HT1080 (cell line): Measurements from ENCODE around the gene PHLDA3. TPM values are rescaled to one million over a fixed set of nuclear protein-coding genes. Genes with fewer than 3 reads are reported as not detected.
A peak's percentile ranks its signal among the peaks of the same experiment; 100 is the strongest.
"Not testable (repeated sequence)": the region's sequence is repeated elsewhere in the genome, so short reads cannot be mapped to it uniquely, and the experiment has no call there.

ENCODE experiments used
- DNase-seq: peaks from one replicate; pipeline ENCODE4 v3.0.0-alpha.2; 2015; ENCODE audit warnings: low read depth
- total RNA-seq: library from RNA; depleted of rRNA; stranded (reverse); fragments of >200 nt; shearing (Covaris generic); gene quantifications from 2 replicates; pipeline ENCODE4 v1.2.3, GENCODE V29; 2014

The PHLDA3 gene
- total RNA-seq, 1 experiment from 2014 or later = 111 TPM

DNA sequence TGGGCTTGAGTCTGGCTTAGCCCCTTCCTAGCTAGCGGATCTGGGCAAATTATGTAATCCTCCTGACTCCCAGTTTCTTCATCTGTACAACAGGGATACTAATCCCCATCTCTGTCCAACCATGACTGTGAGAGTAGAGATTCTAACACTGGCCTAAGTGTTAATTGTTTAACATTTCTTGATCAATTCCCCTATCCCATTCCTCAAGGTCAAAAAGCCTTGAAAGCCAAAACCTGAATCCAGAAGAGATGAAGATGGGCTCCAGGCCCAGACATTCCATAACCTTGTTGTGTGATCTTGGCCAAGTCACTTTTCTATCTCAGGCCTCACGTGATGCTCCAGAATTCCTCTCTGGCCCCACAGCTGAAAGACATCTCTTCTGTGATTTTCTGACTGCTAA is 18.8 kb upstream of the PHLDA3 start:
- DNase-seq = no peak

DNA sequence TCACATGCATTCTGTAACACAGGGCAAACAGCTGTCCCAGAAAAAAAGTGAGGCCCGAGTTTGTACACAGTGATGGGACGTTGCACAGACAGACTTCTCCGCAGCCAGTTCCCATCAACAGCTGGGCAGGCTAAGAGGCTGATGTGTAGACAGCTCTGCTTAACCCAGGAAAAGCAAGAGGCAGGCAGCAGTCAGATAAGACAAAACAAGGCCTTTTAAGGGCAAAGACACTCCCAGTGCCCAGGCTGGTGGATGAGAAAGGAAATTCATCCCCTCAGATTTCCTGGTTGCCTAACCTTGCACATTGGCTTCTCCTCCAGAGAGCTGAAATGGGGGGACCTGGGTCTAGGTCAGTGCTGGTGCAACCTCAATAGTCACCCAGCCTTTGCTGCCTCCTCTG is 17.2 kb upstream of the PHLDA3 start:
- DNase-seq = no peak

DNA sequence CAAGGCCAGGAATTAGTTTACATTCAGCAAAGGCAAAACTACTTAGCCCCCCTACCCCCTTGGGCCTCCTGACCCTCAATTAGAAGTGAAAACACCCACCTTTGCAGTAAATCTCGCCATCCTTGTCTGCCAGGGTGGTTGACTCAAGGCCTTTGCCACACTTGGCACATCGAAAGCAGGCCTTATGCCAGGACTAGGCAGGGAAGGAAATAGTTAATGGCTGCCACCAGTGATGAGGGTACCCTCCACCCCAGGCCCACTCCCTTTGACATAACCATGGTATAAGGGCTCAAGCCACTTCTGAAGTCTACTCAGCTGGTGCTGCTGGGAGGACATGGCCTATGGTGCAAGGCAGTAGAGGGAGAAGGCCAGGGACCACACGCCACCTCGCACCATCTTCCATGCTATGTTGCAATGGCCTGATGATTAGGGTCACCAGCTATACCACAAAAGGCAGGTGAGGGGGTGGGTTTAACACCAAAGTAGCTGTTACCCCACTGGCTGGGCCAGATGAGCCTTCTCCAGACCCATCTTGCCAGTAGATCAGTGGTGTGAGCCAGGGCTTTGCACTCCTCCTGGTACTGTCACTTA is 16.3 kb upstream of the PHLDA3 start:
- no peak for DNase-seq

DNA sequence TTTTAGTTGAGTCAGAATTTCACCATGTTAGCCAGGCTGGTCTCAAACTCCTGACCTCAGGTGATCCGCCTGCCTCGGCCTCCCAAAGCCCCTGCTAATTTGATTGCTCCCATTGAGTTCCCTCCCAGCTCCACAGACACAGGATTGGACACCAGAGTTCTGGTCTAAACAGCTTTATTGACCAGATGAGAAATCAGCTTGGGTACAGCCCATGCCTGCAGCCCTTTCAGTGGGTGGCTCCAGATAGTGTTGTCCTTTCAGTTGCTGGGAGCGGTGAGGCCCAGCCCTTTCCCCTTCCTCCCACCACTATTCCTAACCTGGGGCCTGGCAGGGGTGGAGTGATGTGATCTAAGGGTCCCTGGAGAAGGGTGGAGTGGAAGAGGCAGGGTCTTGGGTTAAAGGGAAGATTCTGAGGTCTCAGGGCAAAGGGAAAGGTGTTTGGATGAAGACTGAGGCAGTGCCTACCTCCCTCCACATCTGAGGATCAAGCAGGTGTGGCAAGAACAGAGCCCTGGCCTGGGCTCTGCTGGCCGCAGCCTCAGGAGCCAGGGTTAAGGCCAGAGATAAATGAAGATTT is 14.5 kb upstream of the PHLDA3 start:
- no peak for DNase-seq

DNA sequence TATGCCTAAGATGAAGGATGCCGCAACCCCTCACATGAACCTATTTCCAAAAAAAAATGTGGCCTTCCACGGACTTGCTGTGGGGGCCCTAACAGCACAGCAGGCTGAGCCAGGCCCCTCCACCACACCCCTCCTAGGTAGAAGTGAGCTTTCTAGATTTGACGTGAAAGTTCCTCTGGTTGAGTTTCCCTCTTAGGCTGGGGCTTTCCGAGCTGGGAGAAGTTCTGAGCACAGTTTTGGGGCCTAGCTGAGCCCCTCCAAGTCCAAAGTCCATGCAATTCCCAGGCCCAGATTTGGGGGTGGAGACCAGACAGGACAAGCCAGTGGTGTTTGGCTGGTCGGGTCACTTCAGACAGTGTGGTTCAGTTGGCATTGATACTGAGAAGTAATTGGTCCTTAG is 13.8 kb upstream of the PHLDA3 start:
- no peak for DNase-seq

DNA sequence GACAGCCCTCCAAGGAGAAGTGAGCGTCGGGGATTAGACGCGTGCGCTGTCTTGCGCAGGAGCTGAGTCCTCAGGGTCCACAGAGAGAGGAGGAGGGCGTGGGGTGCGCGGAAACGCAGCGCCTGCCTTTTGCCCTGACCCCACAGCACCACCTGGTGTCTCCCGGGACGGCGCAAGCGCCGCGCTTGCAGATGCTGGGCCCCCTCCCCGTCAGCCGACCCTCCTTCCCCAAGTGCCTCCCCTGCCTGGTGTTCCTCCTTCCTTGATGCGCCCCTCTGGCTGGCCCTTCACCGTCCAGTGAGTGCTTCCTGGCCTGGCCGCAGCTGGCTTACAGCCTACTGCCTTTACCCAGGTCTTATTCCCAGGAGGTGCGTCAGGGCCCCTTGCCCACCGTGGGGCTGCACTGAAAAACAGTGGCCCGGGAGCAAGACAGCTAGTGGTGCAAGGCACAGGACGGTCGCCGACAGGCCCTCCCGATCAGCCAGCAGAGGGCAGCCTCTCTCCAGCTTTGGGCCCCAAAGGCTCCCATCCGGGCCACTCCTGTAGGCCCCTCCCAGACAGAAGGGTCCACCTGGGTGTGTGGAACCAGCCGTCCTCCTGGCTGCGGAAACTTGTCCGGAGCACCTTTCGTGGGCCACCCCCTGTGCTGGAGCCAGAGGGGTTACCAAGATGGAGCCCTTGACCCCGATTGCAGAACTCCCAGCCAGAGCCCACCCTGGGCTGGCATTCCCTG is 12.9 kb upstream of the PHLDA3 start:
- DNase-seq = peak; percentile 79

DNA sequence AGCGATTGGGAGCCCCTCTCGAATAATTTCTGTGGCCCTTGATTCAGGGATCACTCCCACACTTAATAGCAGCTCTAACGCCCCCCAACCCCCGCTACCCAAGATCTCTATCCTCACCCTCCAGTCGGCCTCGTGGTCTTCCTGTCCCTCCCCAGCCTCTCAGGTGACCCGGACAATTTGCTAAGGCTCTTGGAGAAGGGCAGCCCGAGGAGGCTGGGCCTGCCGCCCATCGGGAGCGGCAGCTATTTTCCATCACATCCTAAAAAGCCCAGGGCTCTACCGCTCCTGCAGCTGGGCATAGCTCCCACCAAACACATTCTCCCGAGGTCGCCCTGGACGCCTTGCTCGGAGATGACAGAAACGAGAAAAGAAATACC is 12.0 kb upstream of the PHLDA3 start:
- no peak for DNase-seq

DNA sequence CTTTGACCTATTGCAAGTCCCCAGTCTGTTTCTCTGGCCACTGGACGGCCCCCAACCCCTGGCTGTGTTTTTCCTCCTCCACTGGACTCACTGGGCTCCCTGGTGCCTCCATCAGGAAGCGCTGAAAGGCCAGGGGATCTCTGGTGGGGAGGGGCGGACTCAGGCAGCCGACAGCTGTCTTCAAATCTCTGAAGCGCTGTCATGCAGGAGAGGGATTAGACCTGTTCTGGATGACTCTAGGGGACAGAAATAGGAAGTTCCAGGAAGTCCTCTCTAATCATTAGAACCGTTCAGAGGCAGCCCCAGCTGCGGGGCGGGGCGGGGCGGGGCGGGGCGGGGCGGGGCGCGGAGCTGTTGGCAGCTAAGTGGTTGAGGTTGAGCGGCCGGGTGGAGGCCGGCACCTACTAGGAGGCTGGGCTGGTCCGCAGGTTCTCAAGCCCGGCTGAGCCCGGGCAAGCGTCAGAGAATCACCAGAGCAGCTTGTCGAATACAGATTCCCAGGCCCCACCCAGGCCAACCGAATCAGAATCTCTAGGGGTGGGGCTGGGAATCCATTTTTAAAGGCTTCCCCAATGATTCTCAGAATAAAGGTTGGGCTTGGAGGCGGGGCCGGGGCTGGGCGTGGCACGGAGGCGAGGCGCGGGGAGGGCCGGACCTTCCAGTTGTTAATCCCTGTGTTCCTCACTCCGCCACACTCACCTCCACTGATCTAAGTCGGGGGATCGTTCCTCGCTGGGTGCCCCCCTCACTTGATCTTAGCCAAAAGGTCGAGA is 11.4 kb upstream of the PHLDA3 start:
- peak; percentile 83 for DNase-seq

DNA sequence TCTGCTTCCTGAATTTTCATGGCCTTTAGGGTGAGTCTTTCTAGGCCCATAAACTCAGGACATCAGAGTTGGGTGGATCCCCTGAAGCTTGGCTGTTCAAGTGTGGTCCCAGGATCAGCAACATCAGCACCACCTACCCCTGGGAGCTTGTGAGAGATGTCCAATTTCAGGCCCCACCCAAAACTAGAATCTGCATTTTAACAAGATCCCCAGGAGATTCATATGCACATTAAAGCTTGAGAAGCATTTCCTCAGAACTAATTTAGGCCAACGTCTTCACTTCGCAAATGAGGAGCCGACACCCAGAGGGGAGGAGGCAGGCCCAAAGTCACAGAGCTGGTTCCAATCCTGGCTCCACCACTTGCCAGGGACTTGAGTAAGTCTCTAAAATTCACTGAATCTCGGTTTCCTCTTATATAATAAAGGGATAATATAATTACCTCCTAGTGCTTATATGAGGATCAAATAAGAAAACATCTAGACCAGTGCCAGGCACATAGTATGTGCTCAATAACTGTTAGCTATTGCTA is 10.3 kb upstream of the PHLDA3 start:
- no peak for DNase-seq

DNA sequence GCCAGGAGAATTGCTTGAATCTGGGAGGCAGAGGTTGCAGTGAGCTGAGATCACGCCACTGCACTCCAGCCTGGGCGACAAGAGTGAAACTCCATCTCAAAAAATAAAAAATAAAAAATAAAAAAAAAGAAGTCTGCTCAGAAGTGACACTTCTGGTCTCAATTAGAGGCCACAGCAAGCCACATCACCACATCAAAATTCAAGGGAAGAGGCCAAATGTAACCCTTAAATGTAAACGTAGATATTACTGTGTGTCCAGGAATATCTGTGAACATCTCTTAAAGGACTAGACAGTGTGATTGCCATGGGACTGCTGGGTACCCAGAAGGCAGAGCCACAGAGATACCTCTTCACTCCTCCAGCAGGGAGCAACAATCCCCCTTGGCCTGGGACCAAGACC is 9.7 kb upstream of the PHLDA3 start:
- DNase-seq = not testable (repeated sequence)

DNA sequence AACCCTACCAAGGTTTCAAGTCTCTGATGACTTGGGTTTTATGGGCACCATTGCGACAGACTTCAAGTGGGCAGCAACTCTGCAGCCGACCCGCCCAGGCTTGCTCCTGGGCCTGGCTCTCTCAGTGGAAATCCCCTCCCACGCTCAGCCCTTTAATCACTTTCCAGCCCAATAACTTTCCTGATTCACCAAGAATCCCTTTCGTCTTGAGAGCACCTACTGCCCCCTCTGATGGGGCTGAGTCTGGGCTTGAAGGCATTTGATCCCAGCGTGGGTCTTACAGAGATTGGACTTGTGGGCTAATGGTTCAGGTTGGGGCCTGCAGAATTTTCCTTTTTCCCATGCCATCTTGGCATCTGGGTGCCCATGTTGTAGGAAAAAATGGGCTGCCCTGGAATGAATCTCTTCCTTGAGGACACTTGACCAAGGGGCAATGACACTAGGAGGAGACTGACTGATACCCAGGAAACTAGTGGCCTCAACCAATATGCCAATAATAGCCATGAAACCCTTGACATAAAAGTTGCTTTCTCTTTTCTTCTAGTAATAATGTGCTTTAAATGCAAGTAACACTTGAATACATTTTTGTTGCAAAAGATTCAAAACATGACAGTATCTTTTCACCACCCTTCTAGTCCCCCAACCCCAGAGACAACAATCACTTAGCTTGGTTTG is 7.8 kb upstream of the PHLDA3 start:
- no peak for DNase-seq

DNA sequence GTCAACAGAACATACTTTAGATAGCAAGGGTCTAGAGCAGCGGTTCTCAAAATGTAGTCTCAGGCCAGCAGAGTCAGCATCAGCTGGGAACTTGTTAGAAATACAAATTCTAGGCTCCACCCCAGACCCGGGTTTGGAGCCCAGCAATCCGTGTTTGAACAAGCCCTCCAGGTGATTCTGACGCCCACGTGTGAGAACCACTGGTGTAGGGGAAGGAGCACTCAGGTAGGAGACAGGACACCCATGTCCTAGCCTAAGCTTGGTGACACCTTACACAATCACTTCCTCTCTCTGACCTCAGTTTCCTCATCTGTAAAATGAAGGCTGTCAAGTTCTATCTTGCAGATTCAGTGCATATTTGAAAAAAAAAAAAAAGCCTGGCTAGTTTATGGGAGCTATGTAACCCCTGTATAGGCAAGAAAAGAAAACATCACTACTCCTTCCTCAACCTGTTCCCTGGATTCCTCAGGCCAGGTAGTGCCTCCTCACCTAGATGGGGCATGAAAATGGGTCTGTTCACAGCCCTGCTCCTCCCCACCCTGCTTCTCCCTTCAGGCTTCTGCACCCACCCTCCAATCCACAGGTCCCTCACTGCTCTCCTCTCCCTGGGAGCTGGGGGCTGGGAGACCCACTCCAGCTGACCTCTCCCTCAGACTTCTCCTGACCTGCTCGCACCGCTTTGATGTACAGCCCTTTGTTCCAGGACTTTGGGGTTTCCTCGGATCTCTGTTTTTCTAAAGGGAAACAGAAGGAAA is 7.1 kb upstream of the PHLDA3 start:
- DNase-seq = no peak

DNA sequence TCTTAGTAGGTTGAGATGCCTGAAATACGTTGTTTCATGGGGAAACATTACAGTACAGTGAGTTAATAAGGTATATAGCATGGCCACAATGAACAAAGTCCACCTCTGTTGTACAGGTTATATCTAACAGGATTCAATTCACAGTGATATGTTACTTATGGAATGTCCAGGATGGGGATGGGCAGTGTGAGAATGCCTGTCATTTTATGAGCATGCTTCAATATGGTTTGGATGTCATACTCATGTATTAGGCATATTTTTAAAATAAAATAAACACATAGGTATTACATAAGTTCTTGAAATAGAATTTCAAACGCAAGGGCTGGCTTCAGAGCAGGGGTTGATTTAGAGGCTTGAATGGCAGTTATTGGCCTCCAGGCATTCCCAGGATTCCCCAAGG is 6.1 kb upstream of the PHLDA3 start:
- DNase-seq = no peak

DNA sequence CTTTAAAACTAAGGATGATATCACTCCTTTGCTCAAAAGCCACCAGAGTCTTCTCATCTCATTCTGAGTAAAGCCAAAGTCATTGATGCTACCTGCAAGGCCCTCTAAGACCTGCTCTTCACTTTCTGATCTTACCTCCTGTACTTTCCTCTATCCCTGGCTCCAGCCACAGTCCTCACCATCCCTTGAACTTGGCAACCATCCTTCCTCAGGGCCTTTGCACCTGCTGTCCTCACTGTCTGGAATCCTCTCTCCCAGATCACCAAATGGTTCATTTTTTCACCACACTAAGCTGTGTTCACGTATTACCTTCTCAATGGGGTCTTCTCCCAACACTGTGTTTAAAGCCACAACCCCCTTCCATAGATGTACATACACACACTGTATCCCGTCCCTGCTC is 4.3 kb upstream of the PHLDA3 start:
- DNase-seq = no peak

DNA sequence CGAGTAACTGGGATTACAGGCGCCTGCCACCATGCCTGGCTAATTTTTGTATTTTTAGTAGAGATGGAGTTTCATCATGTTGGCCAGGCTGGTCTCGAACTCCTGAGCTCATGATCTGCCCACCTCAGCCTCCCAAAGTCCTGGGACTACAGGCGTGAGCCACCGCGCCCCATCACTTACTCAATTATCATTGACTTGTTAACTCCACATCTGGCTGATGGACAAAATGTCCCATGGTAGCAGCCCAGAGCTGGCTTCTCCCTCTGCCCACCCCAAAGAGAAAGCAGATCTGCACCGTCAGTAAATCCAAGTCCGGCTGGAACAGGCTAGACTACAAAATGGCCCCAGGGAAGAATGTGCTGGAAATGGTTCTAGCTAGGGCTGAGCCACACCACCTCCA is 3.3 kb upstream of the PHLDA3 start:
- not testable (repeated sequence) for DNase-seq

DNA sequence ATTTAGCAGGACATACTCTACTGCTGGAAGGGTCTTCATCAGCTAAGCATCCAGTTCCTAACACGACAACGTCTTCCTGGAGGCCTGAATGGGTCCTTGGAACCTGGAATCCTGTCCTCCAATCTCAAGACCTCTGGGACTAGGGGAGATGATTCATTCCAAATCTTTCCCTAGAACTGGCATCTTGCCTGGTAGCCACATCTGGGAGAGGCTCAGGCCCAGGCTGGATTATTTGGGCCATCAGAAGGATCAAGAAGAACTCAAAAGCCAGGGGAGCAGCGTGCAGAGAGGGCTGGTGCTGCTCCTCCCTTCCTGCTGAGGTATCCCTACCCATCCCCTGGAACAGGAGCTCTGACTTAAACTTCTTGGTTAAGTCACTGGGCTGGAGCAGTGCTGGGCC is 2.8 kb upstream of the PHLDA3 start:
- DNase-seq = no peak

DNA sequence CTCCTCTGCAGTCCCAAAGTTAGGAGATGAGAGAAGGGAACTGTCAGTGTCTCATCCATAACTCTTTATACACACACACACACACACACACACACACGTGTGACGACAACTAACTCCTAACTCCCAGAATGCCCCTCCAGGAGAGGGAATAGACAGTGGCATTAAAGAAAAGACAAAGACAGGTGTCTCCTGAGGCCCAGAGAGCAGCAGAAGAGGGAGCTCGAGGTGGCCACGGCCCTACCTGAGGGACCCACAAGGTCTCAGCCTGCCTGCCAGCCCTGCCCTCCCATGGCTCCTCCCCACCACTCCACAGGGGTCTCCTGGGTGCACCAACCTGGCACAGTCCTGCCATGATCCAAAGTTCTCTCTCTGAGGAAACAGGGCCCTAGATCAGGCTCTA is 1.6 kb upstream of the PHLDA3 start:
- no peak for DNase-seq

DNA sequence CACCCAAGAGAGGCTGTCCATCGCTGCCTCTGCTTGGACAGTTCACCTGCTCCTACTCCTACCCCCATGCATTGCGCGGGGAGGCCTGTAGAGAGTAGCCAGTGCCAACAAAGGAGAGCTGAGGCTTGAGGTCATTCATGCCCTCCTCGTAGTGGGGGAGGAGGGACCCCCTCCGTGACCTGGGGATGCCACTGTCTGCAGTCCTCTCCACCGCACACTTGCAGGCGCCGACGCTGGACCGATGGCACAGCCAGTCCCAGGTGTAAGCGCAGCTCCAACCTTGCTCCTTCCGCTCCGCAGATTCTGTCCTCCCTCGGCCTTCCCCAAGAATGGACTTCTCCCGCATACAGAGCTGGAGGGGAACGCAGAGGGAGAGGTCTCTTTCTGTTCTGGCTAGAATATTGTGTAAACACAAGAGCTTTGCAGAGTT is 672 bp upstream of the PHLDA3 start:
- DNase-seq = no peak

DNA sequence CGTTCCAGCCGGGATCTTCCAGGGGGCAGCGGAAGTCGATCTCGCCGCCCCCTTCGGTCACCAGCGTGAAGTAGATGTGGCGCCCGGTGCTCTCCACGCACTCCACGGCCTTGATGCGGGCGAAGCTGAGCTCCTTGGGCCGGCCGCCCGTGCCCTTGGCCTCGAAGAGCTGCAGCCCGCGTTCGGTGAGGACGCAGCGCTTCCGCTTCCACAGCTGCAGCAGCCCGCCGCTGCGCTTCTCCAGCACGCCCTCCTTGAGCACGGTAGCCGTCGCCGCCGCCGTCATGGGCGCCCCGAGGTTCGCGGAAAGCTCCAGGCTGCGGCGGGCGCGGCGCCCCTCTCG is 516 bp downstream of the PHLDA3 start:
- DNase-seq = no peak

DNA sequence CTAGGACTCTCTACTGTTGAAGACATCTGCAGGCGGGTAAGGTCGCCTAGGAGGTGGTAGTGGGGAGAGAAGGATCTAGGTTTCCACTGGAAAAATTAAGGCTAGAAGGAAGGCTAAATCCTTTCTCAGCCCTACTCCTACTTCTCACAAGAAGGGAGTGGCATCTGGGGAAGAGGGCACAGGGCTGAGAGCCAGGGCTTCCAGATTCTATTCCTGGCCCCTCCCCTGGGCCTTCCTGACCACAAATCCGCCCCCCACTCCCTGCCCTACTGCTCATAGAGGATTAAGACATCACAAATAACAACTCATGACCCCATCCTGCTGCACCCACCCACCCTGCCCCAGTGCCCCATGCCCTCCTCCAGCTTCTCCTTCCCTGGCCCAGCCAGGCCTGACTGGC is 2.5 kb downstream of the PHLDA3 start:
- no peak for DNase-seq
